IPS-NIHi11 (cell line): Measurements from ENCODE around the gene CD99.
A peak's percentile ranks its signal among the peaks of the same experiment; 100 is the strongest.
"Not testable (repeated sequence)": the region's sequence is repeated elsewhere in the genome, so short reads cannot be mapped to it uniquely, and the experiment has no call there.

Source experiments
- DNase-seq: peaks from one replicate; pipeline ENCODE4 v3.0.0; 2012; ENCODE audit warnings: mixed read lengths, low spot score

Gene CD99

GRCh38 chrX:2690856-2691542 is at the start of gene CD99:
Gene CD99, plus strand, starts transcription at chrX:2691295. Its CDS starts 66 bp downstream, at chrX:2691361.
- peak; percentile 85 for DNase-seq

GRCh38 chrX:2642146-2642545 is 48.9 kb upstream of the CD99 start:
- DNase-seq = no peak

- no peak for DNase-seq
Measured at GRCh38 chrX:2642791-2643190, 48.3 kb upstream of the CD99 start.

GRCh38 chrX:2643880-2644279 is 47.2 kb upstream of the CD99 start:
- DNase-seq = no peak

GRCh38 chrX:2645563-2645962 is 45.5 kb upstream of the CD99 start:
- DNase-seq = no peak

GRCh38 chrX:2647627-2648026 is 43.5 kb upstream of the CD99 start:
- no peak for DNase-seq

GRCh38 chrX:2650037-2650436 is 41.1 kb upstream of the CD99 start:
- DNase-seq = no peak

- DNase-seq = no peak
Measured at GRCh38 chrX:2650865-2651264, 40.2 kb upstream of the CD99 start.

GRCh38 chrX:2652106-2652505 is 39.0 kb upstream of the CD99 start:
- DNase-seq = peak; percentile 31

GRCh38 chrX:2654436-2655340 is 36.4 kb upstream of the CD99 start:
- DNase-seq = no peak

GRCh38 chrX:2656257-2656836 is 34.7 kb upstream of the CD99 start:
- DNase-seq = no peak

- DNase-seq = no peak
Measured at GRCh38 chrX:2657532-2658113, 33.5 kb upstream of the CD99 start.

GRCh38 chrX:2658585-2659292 is 32.4 kb upstream of the CD99 start:
- DNase-seq = no peak

GRCh38 chrX:2662586-2662985 is 28.5 kb upstream of the CD99 start:
- DNase-seq = no peak

GRCh38 chrX:2664502-2664901 is 26.6 kb upstream of the CD99 start:
- DNase-seq = no peak

GRCh38 chrX:2665387-2666304 is 25.4 kb upstream of the CD99 start:
- DNase-seq = no peak

GRCh38 chrX:2666491-2666890 is 24.6 kb upstream of the CD99 start:
- no peak for DNase-seq

- no peak for DNase-seq
Measured at GRCh38 chrX:2670978-2671377, 20.1 kb upstream of the CD99 start.

- no peak for DNase-seq
Measured at GRCh38 chrX:2672084-2672483, 19.0 kb upstream of the CD99 start.

- DNase-seq = no peak
Measured at GRCh38 chrX:2673611-2674010, 17.5 kb upstream of the CD99 start.

- DNase-seq = not testable (repeated sequence)
Measured at GRCh38 chrX:2675657-2676200, 15.4 kb upstream of the CD99 start.
